HepG2 (cell line): Measurements from ENCODE around the gene HDLBP. TPM values are rescaled to one million over a fixed set of nuclear protein-coding genes. Genes with fewer than 3 reads are reported as not detected.
"Not testable (repeated sequence)": the region's sequence is repeated elsewhere in the genome, so short reads cannot be mapped to it uniquely, and the experiment has no call there.

Source experiments
- ATAC-seq: fragments of 200-7000 bp; cut with Tn5 transposase; 3 replicates; pipeline ENCODE4 v1.9.1; 2020; ENCODE audit warnings: mild to moderate bottlenecking, moderate library complexity
- BruUV-seq: library from RNA; stranded (reverse); fragments of 400-500 nt; replicated peaks from 2 replicates; lab custom pipeline; 2021; lab: Mats Ljungman, UMichigan
- CTCF ChIA-PET: fragments of 300-600 bp; formaldehyde crosslinking; extraction: SDS; loops from one replicate; lab custom pipeline; 2021; ENCODE audit warnings: low total read pairs, inconsistent platforms, low intra/inter-chr PET ratio; lab: Yijun Ruan, JAX
- POLR2A ChIA-PET: fragments of 350-600 bp; sonication (Branson Sonifier 250); formaldehyde crosslinking; loops from one replicate; lab custom pipeline; 2020; ENCODE audit warnings: antibody characterized with exemption, inconsistent platforms; lab: Yijun Ruan, JAX
- DNase-seq: peaks from one replicate; pipeline ENCODE4 v3.0.0-alpha.2; 2015; ENCODE audit warnings: low spot score
- FAIRE-seq: peaks from 3 replicates; lab custom pipeline; 2011; peaks lifted over from hg19 to GRCh38; lab: Jason Lieb, UNC
- H2AFZ ChIP-seq: one replicate; pipeline ENCODE4 v1.6.1; 2011; ENCODE audit warnings: low read length, inconsistent platforms
- H3K27ac ChIP-seq: fragments of 300-600 bp; 3 replicates; pipeline ENCODE4 v1.8.0; 2011; ENCODE audit warnings: mixed run types, mild to moderate bottlenecking, mixed read lengths, low read length, inconsistent platforms; ENCODE audit not compliant: insufficient read depth; ENCODE audit errors: extremely low read length
- H3K27me3 ChIP-seq, 2 experiments: fragments of 200-600 bp in 1 of 2; 2 replicates in 1 of 2; 3 replicates in 1 of 2; pipeline versions ENCODE4 v1.6.0 to v1.8.0; 2011; ENCODE audit warnings: low read length in 2 of 2, mild to moderate bottlenecking in 2 of 2, moderate library complexity in 2 of 2, inconsistent platforms in 1 of 2; ENCODE audit not compliant: insufficient read depth in 2 of 2, control insufficient read depth in 1 of 2
- H3K36me3 ChIP-seq, 2 experiments: fragments of 200-600 bp in 1 of 2; replicated peaks in 1 of 2; 2 replicates in 1 of 2; 3 replicates in 1 of 2; pipeline versions ENCODE4 v1.5.1 to v1.8.0; 2011; ENCODE audit warnings: low read length in 2 of 2, inconsistent platforms in 1 of 2; ENCODE audit not compliant: insufficient read depth in 2 of 2, control insufficient read depth in 1 of 2
- H3K4me1 ChIP-seq: 2 replicates; pipeline ENCODE4 v1.5.1; 2012; ENCODE audit warnings: low read length, inconsistent platforms; ENCODE audit not compliant: insufficient read depth
- H3K4me2 ChIP-seq: 2 replicates; pipeline ENCODE4 v1.6.0; 2011; ENCODE audit warnings: low read depth, low read length, inconsistent platforms
- H3K4me3 ChIP-seq, 3 experiments: fragments of 200-600 bp in 1 of 3; sonication (generic), shearing (Covaris generic) in 1 of 3; replicated peaks in 1 of 3; 2 replicates each; pipeline ENCODE4 v1.5.1; 2011 to 2016; ENCODE audit warnings: low read length in 3 of 3, inconsistent platforms in 2 of 3, low read depth in 2 of 3, mild to moderate bottlenecking in 2 of 3, control low read depth in 1 of 3, mixed read lengths in 1 of 3; ENCODE audit not compliant: insufficient read depth in 1 of 3
- H3K79me2 ChIP-seq: one replicate; pipeline ENCODE4 v1.6.1; 2011; ENCODE audit warnings: low read length, inconsistent platforms; ENCODE audit not compliant: insufficient read depth
- H3K9ac ChIP-seq: 2 replicates; pipeline ENCODE4 v1.6.0; 2011; ENCODE audit warnings: mild to moderate bottlenecking, low read depth, low read length, inconsistent platforms; ENCODE audit not compliant: insufficient read depth
- H3K9me3 ChIP-seq: 2 replicates; pipeline ENCODE4 v1.5.1; 2012; ENCODE audit warnings: mild to moderate bottlenecking, low read length
- H4K20me1 ChIP-seq: 2 replicates; pipeline ENCODE4 v1.6.0; 2011; ENCODE audit warnings: inconsistent platforms, mild to moderate bottlenecking, low read length, moderate library complexity; ENCODE audit not compliant: insufficient read depth
- MAF1 ChIP-seq: sonication (generic); formaldehyde crosslinking; IDR thresholded peaks from 2 replicates; pipeline ENCODE4 v1.5.0; 2020; ENCODE audit warnings: missing genetic modification reagents, borderline replicate concordance
- NRL ChIP-seq: sonication (generic); formaldehyde crosslinking; IDR thresholded peaks from 2 replicates; pipeline ENCODE4 v1.5.0; 2020; ENCODE audit warnings: missing genetic modification reagents, mild to moderate bottlenecking, moderate library complexity, borderline replicate concordance
- ZNF121 ChIP-seq: sonication (generic); formaldehyde crosslinking; IDR thresholded peaks from 2 replicates; pipeline ENCODE4 v1.5.0; 2020; ENCODE audit warnings: mild to moderate bottlenecking, missing genetic modification reagents
- ZNF878 ChIP-seq: sonication (generic); formaldehyde crosslinking; IDR thresholded peaks from 2 replicates; pipeline ENCODE4 v1.8.1; 2023; ENCODE audit warnings: mild to moderate bottlenecking, missing genetic modification reagents, moderate library complexity
- WGBS: methylation state at CpG from one replicate; pipeline ENCODE4 v1.1.6; 2017; ENCODE audit warnings: low lambda C conversion rate; 5-methylcytosine and 5-hydroxymethylcytosine counted together
- in situ Hi-C: cut with HindIII; loops from 2 replicates; pipeline ENCODE4 v1.10.0; 2017; ENCODE audit warnings: low pct_unique_long_range_greater_than_20kb; ENCODE audit not compliant: extremely low pct_ligation_motif_present
- intact Hi-C: fragments of 100-400 bp; cut with micrococcal nuclease; formaldehyde crosslinking; loops from one replicate; pipeline ENCODE4 v1.10.0; 2022; ENCODE audit not compliant: unreplicated experiment
- polyA plus RNA-seq, 8 experiments: library from polyadenylated mRNA; depleted of rRNA in 3 of 8; stranded (reverse) in 7 of 8; unstranded in 1 of 8; fragments of >200 nt; fragmentation: Illumina TruSeq in 4 of 8; extraction: Trizol in 4 of 8; gene quantifications; 2 replicates each; pipeline versions ENCODE4 v1.2.1 to v1.2.3, GENCODE V29; 2011 to 2016; ENCODE audit warnings: low read depth in 4 of 8, missing spikeins in 1 of 8, mixed read lengths in 1 of 8; ENCODE audit not compliant: insufficient read depth in 1 of 8
- total RNA-seq, 5 experiments: library from RNA; depleted of rRNA; stranded (reverse); fragments of >200 nt; fragmentation: Illumina TruSeq; extraction: Trizol; gene quantifications; 2 replicates each; pipeline ENCODE4 v1.2.3, GENCODE V29; 2016; ENCODE audit warnings: low read depth in 1 of 5
- TF ChIP-seq, protein P1 (sequence below): sonication (generic); formaldehyde crosslinking; IDR thresholded peaks from 2 replicates; pipeline ENCODE4 v1.5.0; 2020; ENCODE audit warnings: mild to moderate bottlenecking, missing genetic modification reagents

The HDLBP gene
- total and polyA plus RNA-seq, 2 of the 13 experiments (the other 11 are each of a cell fraction or from before 2014, with no cell fraction given) = 464 to 707 TPM

- 0 out of 2 replicates have a peak, but pooled peaks have one; percentile 45 for TF ChIP-seq ZNF878
- no peak for TF ChIP-seq MAF1 (CRISPR knock-in tag)
- TF ChIP-seq, all 625 proteins: peak for 25
Observed at GRCh38 chr2:241279413-241279812, 36.1 kb downstream of the HDLBP start (continued).

GRCh38 chr2:241278306-241278705 is 37.2 kb downstream of the HDLBP start:
- H2AFZ ChIP-seq, H3K4me2 ChIP-seq, H3K9ac ChIP-seq, H3K36me3 ChIP-seq, DNase-seq, BruUV-seq, H3K4me3 ChIP-seq, in situ Hi-C loops, H3K9me3 ChIP-seq, ATAC-seq, CTCF ChIA-PET, H3K27ac ChIP-seq, FAIRE-seq, H4K20me1 ChIP-seq, H3K27me3 ChIP-seq: not testable (repeated sequence)
- intact Hi-C loops = loop anchor here (10.0 kb wide), 1 partner anchor 76 kb away; the partner anchor contains the start of gene FARP2
- 94% methylated on average over 7 of the region's 7 CpGs for WGBS
- Histone ChIP-seq H3K4me1 (peaks cover 58% of the 10 kb centered on the region), H3K79me2 (peaks cover 97% of the 10 kb centered on the region)
- POLR2A ChIA-PET = interaction anchor here (1.1 to 1.2 kb wide), 2 partner anchors 11 to 37 kb away, joined by 3 read pairs; partner anchors contain the start of gene HDLBP
- TF ChIP-seq ZNF121 (peak; percentile 66; the same call in 1 of the 2 replicates), NRL (CRISPR knock-in tag) (0 out of 2 replicates have a peak, but pooled peaks have one; percentile 44)
- TF ChIP-seq, protein P1, sequence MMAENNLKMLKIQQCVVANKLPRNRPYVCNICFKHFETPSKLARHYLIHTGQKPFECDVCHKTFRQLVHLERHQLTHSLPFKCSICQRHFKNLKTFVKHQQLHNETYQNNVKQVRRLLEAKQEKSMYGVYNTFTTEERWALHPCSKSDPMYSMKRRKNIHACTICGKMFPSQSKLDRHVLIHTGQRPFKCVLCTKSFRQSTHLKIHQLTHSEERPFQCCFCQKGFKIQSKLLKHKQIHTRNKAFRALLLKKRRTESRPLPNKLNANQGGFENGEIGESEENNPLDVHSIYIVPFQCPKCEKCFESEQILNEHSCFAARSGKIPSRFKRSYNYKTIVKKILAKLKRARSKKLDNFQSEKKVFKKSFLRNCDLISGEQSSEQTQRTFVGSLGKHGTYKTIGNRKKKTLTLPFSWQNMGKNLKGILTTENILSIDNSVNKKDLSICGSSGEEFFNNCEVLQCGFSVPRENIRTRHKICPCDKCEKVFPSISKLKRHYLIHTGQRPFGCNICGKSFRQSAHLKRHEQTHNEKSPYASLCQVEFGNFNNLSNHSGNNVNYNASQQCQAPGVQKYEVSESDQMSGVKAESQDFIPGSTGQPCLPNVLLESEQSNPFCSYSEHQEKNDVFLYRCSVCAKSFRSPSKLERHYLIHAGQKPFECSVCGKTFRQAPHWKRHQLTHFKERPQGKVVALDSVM = peak; percentile 54; the same call in 1 of the 2 replicates
